ENCODE measurements around the gene WFIKKN1. TPM values are rescaled to one million over a fixed set of nuclear protein-coding genes. Genes with fewer than 3 reads are reported as not detected.
A peak's percentile ranks its signal among the peaks of the same experiment; 100 is the strongest.
"Not testable (repeated sequence)": the region's sequence is repeated elsewhere in the genome, so short reads cannot be mapped to it uniquely, and the experiment has no call there.

The WFIKKN1 gene
- total RNA-seq, 1 donor from 2014 or later, result 0.17 TPM

- no peak for DNase-seq
Observed at GRCh38 chr16:595094-595528, 35.7 kb upstream of the WFIKKN1 start.

GRCh38 chr16:595942-596735 lies 34.6 kb upstream of the WFIKKN1 start:
- no peak for DNase-seq

GRCh38 chr16:596736-597060 lies 34.1 kb upstream of the WFIKKN1 start:
- no peak for DNase-seq

GRCh38 chr16:597655-598054 lies 33.1 kb upstream of the WFIKKN1 start:
- not testable (repeated sequence) for DNase-seq

GRCh38 chr16:598823-599739 lies 31.7 kb upstream of the WFIKKN1 start:
- no peak for DNase-seq

- DNase-seq, result peak; percentile 38
Observed at GRCh38 chr16:600781-601180, 30.0 kb upstream of the WFIKKN1 start.

GRCh38 chr16:603933-604332 lies 26.9 kb upstream of the WFIKKN1 start:
- no peak for DNase-seq

GRCh38 chr16:606656-607307 lies 24.0 kb upstream of the WFIKKN1 start:
- no peak for DNase-seq

- no peak for DNase-seq
Observed at GRCh38 chr16:608019-608418, 22.8 kb upstream of the WFIKKN1 start.

- DNase-seq, result no peak
Observed at GRCh38 chr16:609316-609715, 21.5 kb upstream of the WFIKKN1 start.

GRCh38 chr16:609984-610383 lies 20.8 kb upstream of the WFIKKN1 start:
- DNase-seq, result no peak

- DNase-seq, result peak; percentile 60
Observed at GRCh38 chr16:610513-611381, 20.0 kb upstream of the WFIKKN1 start.

- DNase-seq, result no peak
Observed at GRCh38 chr16:615122-615521, 15.7 kb upstream of the WFIKKN1 start.

- no peak for DNase-seq
Observed at GRCh38 chr16:616733-617586, 13.8 kb upstream of the WFIKKN1 start.

GRCh38 chr16:617855-618254 lies 12.9 kb upstream of the WFIKKN1 start:
- no peak for DNase-seq

GRCh38 chr16:619476-620100 lies 11.2 kb upstream of the WFIKKN1 start:
- no peak for DNase-seq

- DNase-seq, result no peak
Observed at GRCh38 chr16:620700-621525, 9.9 kb upstream of the WFIKKN1 start.

GRCh38 chr16:621526-622105 lies 9.2 kb upstream of the WFIKKN1 start:
- no peak for DNase-seq

GRCh38 chr16:622920-623280 lies 7.9 kb upstream of the WFIKKN1 start:
- DNase-seq, result no peak

Data from dermis blood vessel endothelial cell (primary cell).